Activated CD8-positive, alpha-beta T cell treated with anti-CD3 and anti-CD28 coated beads, Interleukin-2, amount 10 ng/mL, durations not matched to agents 7 days and 5 days (primary cell): Measurements from ENCODE around the gene ITGA1. TPM values are rescaled to one million over a fixed set of nuclear protein-coding genes. Genes with fewer than 3 reads are reported as not detected.

Experiments used
- ATAC-seq: fragments of 150-1000 bp; cut with Tn5 transposase; one replicate; pipeline ENCODE4 v1.10.0; 2021; ENCODE audit warnings: moderate library complexity
- CTCF ChIA-PET: fragments of 350-600 bp; sonication (Branson Sonifier 250); formaldehyde crosslinking; loops from one replicate; lab custom pipeline; 2021; ENCODE audit warnings: antibody characterized with exemption; lab: Charles Lee
- POLR2A ChIA-PET: fragments of 350-600 bp; sonication (Branson Sonifier 250); formaldehyde crosslinking; loops from one replicate; lab custom pipeline; 2021; ENCODE audit warnings: antibody characterized with exemption; lab: Charles Lee
- DNase-seq: peaks from one replicate; pipeline ENCODE4 v3.0.0-alpha.2; 2020
- H3K27ac Mint-ChIP-seq: one replicate; pipeline ENCODE4 v1.8.0; 2021; ENCODE audit warnings: mild to moderate bottlenecking, mixed read lengths
- H3K27me3 Mint-ChIP-seq: one replicate; pipeline ENCODE4 v1.8.0; 2021; ENCODE audit warnings: low read depth, mixed read lengths
- H3K36me3 Mint-ChIP-seq: one replicate; pipeline ENCODE4 v1.8.0; 2021; ENCODE audit warnings: low read depth, mixed read lengths
- H3K4me1 Mint-ChIP-seq: one replicate; pipeline ENCODE4 v1.8.0; 2021; ENCODE audit warnings: low read depth, mixed read lengths
- H3K4me3 Mint-ChIP-seq: one replicate; pipeline ENCODE4 v1.8.0; 2021; ENCODE audit warnings: mild to moderate bottlenecking, mixed read lengths
- H3K9me3 Mint-ChIP-seq: one replicate; pipeline ENCODE4 v1.8.0; 2022; ENCODE audit warnings: mixed read lengths; ENCODE audit not compliant: insufficient read depth
- total RNA-seq, 2 experiments: library from RNA; stranded (reverse); gene quantifications; one replicate each; pipeline ENCODE4 v1.2.3, GENCODE V29; 2021

ITGA1 gene
- total RNA-seq, 2 experiments from 2014 or later, result 18.0 to 19.2 TPM

DNA sequence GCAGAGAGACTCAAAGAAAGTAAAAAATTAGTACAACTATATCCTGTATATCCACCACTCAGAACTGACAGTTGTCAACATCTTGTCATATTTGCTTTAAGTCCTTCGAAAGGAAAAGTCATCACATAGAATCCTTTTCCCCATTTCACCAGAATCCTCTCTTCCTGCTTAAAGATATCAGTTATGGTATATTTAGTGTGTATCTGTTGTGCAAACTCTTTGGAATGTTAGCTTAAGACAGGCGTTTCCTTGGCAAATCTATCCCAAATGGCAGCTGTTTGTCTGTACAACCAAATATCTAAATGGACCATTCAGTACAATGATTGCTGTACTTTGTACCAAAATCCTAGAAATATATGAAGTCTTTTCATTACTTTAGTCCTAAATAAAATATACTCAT is 98.5 kb downstream of the ITGA1 start:
- no peak overlapping the region for H3K4me3 Mint-ChIP-seq
- no peaks in the 10 kb centered on the region for H3K9me3 Mint-ChIP-seq
- POLR2A ChIA-PET, result no interaction called here
- no peak for DNase-seq
- H3K4me1 Mint-ChIP-seq, result no peaks in the 10 kb centered on the region
- H3K27ac Mint-ChIP-seq, result no peak overlapping the region
- ATAC-seq, result no peak
- CTCF ChIA-PET, result no interaction called here
- H3K36me3 Mint-ChIP-seq, result peaks cover 7% of the 10 kb centered on the region
- no peaks in the 10 kb centered on the region for H3K27me3 Mint-ChIP-seq

GRCh38 chr5:52887066-52887465 is 99.3 kb downstream of the ITGA1 start:
- ChIA-PET POLR2A (no interaction called here), CTCF (no interaction called here)
- Mint-ChIP-seq H3K36me3 (peaks cover 5% of the 10 kb centered on the region), H3K27ac (no peak overlapping the region), H3K4me3 (no peak overlapping the region), H3K4me1 (no peaks in the 10 kb centered on the region), H3K27me3 (no peaks in the 10 kb centered on the region), H3K9me3 (no peaks in the 10 kb centered on the region)
- DNase-seq (no peak), ATAC-seq (no peak)

GRCh38 chr5:52888363-52888762 is 100.6 kb downstream of the ITGA1 start:
- POLR2A ChIA-PET, result no interaction called here
- no peaks in the 10 kb centered on the region for H3K4me1 Mint-ChIP-seq
- no peaks in the 10 kb centered on the region for H3K27me3 Mint-ChIP-seq
- H3K36me3 Mint-ChIP-seq, result peaks cover 5% of the 10 kb centered on the region
- no peak for DNase-seq
- CTCF ChIA-PET, result no interaction called here
- H3K27ac Mint-ChIP-seq, result no peak overlapping the region
- H3K4me3 Mint-ChIP-seq, result no peak overlapping the region
- ATAC-seq, result no peak
- no peaks in the 10 kb centered on the region for H3K9me3 Mint-ChIP-seq

DNA sequence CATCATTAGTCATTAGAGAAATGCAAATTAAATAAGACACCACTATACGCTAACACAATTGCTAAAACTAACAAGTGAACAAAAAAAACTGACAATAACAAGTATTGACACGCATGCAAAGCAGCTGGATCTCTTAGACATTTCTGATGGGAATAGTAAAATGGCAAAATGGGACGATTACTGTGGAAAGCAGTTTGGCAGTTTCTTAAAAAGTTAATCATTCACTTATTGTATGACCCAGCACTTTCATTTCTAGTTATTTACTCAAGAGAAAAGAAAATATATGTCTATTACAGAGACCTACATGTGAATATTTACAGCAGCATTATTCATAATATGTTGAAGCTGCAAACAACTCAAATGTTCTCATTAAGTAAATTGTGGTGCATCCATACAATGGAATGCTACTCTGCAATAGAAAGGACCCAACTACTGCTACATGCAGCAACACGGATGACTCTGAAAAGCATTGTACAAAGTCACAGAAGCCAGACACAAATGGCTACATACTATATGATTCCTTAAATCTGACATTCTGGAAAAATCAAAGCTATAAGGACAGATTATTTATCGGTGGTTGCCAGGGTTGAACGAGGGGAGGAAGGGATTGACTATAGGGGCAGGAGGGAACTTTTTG is 104.6 kb downstream of the ITGA1 start:
- Mint-ChIP-seq H3K9me3 (no peaks in the 10 kb centered on the region), H3K27ac (no peak overlapping the region), H3K4me3 (no peak overlapping the region), H3K27me3 (no peaks in the 10 kb centered on the region), H3K36me3 (peaks cover 9% of the 10 kb centered on the region), H3K4me1 (peaks cover 3% of the 10 kb centered on the region)
- ChIA-PET CTCF (no interaction called here), POLR2A (no interaction called here)
- ATAC-seq, result no peak
- no peak for DNase-seq

DNA sequence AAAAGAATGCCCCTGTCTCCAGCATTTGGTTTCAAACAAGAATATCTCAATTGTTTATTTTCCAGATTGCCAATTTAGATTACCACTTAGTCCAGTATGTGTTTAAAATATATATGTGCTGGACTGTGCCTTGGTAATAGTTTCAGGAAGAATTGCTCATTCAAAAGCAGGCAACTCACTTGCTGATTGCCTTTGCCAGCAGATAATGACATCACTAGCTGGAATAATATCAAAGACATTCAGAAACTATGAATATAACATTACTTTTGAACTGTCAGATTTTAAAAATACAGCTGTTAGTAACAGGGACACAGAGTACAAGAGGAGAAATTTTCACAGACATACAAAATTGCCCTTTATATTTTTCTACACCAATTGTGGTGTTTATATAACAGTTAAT is 105.4 kb downstream of the ITGA1 start:
- H3K4me3 Mint-ChIP-seq, result no peak overlapping the region
- H3K9me3 Mint-ChIP-seq, result no peaks in the 10 kb centered on the region
- DNase-seq (no peak), ATAC-seq (no peak)
- H3K36me3 Mint-ChIP-seq, result peaks cover 4% of the 10 kb centered on the region
- ChIA-PET CTCF (no interaction called here), POLR2A (no interaction called here)
- no peaks in the 10 kb centered on the region for H3K27me3 Mint-ChIP-seq
- H3K4me1 Mint-ChIP-seq, result peaks cover 3% of the 10 kb centered on the region
- no peak overlapping the region for H3K27ac Mint-ChIP-seq

GRCh38 chr5:52893863-52894262 is 106.1 kb downstream of the ITGA1 start:
- peaks cover 4% of the 10 kb centered on the region for H3K36me3 Mint-ChIP-seq
- POLR2A ChIA-PET, result no interaction called here
- H3K9me3 Mint-ChIP-seq, result no peaks in the 10 kb centered on the region
- DNase-seq, result no peak
- CTCF ChIA-PET, result no interaction called here
- no peak overlapping the region for H3K27ac Mint-ChIP-seq
- no peaks in the 10 kb centered on the region for H3K27me3 Mint-ChIP-seq
- H3K4me3 Mint-ChIP-seq, result no peak overlapping the region
- peaks cover 3% of the 10 kb centered on the region for H3K4me1 Mint-ChIP-seq
- ATAC-seq, result no peak

GRCh38 chr5:52894451-52894850 is 106.7 kb downstream of the ITGA1 start:
- Mint-ChIP-seq H3K27me3 (no peaks in the 10 kb centered on the region), H3K4me3 (no peak overlapping the region), H3K27ac (no peak overlapping the region), H3K36me3 (peaks cover 5% of the 10 kb centered on the region), H3K4me1 (peaks cover 3% of the 10 kb centered on the region), H3K9me3 (no peaks in the 10 kb centered on the region)
- no peak for ATAC-seq
- POLR2A ChIA-PET, result no interaction called here
- no peak for DNase-seq
- CTCF ChIA-PET, result interaction anchor here (1.5 kb wide), 1 partner anchor 95 kb away, joined by 5 read pairs; no protein-coding TSS in a partner anchor

DNA sequence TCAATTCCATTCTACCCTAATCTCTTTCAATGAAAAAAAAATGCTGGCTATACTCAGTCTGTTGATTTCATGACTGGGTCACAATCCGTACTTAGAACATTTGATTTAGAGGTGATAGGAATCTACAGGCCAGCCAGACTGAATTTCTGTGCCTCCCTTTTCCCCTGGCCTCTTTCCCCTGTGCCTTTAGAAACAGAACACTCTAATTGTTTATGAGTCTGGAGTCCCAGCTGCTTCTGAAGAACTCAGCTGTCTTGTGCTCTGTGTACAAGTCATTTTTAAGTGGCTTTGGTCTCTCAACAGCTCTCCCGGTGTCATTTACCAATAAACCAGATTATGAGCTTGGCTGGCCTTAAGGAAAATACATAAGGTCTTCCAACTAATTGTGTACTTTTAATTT is 107.4 kb downstream of the ITGA1 start:
- ChIA-PET CTCF (interaction anchor here (1.5 to 1.9 kb wide), 2 partner anchors 87 to 95 kb away, joined by 4 to 5 read pairs; no protein-coding TSS in a partner anchor), POLR2A (no interaction called here)
- peaks cover 3% of the 10 kb centered on the region for H3K4me1 Mint-ChIP-seq
- no peaks in the 10 kb centered on the region for H3K27me3 Mint-ChIP-seq
- H3K27ac Mint-ChIP-seq, result no peak overlapping the region
- ATAC-seq (no peak), DNase-seq (no peak)
- no peaks in the 10 kb centered on the region for H3K9me3 Mint-ChIP-seq
- H3K4me3 Mint-ChIP-seq, result no peak overlapping the region
- peaks cover 10% of the 10 kb centered on the region for H3K36me3 Mint-ChIP-seq

DNA sequence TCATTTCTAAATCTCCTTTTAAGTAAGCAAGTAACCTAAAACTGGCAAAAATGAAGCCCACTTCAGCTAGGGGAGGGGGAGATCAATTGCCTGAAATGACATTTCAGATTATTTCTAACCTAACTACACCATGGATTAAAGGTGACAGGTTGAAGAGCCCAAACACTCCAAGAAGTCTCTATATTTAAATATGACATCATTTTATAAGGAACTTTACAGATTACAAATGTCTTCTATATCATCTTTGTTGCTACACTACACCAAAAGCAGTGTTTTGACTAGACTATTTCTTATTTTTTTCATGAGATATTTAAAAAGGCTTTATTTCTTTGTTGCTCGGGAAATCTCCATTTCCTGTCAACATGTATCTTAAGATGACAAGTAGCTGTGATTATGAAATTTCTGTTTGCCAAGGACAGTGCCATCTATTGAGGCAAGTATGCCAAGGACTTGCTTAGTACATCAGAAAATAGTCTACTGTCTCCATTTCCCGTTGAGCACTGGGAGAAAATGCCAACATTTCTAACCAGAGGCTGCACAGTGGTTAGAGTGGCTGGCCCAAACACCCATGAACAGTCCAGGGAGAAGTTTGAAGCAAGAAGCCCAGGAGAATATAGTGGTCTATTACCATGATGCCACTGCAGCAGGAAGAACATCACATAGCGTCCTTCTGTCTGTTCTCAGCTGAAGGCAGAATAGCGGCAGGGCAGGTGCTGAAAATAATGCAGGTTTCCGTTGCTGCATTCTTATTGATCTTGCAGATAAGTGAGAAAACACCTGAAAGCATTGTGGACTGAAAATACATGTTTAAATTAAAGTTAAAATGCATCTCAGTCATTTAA is 108.1 kb downstream of the ITGA1 start:
- Mint-ChIP-seq H3K36me3 (peaks cover 10% of the 10 kb centered on the region), H3K27ac (no peak overlapping the region), H3K4me1 (peaks cover 3% of the 10 kb centered on the region), H3K27me3 (no peaks in the 10 kb centered on the region), H3K4me3 (no peak overlapping the region), H3K9me3 (no peaks in the 10 kb centered on the region)
- ChIA-PET POLR2A (no interaction called here), CTCF (interaction anchor here (1.5 to 1.9 kb wide), 2 partner anchors 88 to 96 kb away, joined by 4 to 5 read pairs; no protein-coding TSS in a partner anchor)
- DNase-seq, result no peak
- no peak for ATAC-seq

GRCh38 chr5:52896534-52897237 is 109.0 kb downstream of the ITGA1 start:
- Mint-ChIP-seq H3K36me3 (peaks cover 15% of the 10 kb centered on the region), H3K4me1 (peaks cover 3% of the 10 kb centered on the region), H3K27ac (no peak overlapping the region), H3K27me3 (no peaks in the 10 kb centered on the region), H3K4me3 (no peak overlapping the region), H3K9me3 (no peaks in the 10 kb centered on the region)
- ChIA-PET POLR2A (no interaction called here), CTCF (interaction anchor here (1.9 kb wide), 1 partner anchor 89 kb away, joined by 4 read pairs; no protein-coding TSS in a partner anchor)
- no peak for ATAC-seq
- no peak for DNase-seq

DNA sequence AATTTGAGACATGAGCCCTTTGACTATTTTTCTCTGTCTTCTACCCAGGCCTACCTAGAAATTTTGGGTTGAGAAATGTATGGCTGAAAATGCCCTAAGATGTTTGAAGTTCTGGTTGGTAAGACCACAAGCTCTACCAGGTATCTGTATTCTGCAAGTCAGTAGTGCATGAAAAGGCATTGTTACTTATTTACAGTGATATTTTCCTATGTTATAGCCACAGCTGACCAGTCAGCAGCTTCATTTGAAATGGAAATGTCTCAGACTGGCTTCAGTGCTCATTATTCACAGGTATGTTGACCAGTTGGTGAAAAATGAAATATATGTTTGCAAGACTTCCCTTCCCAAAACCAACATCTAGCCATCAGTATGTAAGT is 109.5 kb downstream of the ITGA1 start:
- H3K27me3 Mint-ChIP-seq, result no peaks in the 10 kb centered on the region
- H3K4me3 Mint-ChIP-seq, result no peak overlapping the region
- ATAC-seq, result no peak
- ChIA-PET CTCF (no interaction called here), POLR2A (no interaction called here)
- no peak for DNase-seq
- H3K36me3 Mint-ChIP-seq, result peaks cover 21% of the 10 kb centered on the region
- H3K9me3 Mint-ChIP-seq, result no peaks in the 10 kb centered on the region
- no peak overlapping the region for H3K27ac Mint-ChIP-seq
- peaks cover 3% of the 10 kb centered on the region for H3K4me1 Mint-ChIP-seq
